ENCODE data around the gene RETREG1.

The RETREG1 gene

GRCh38 chr5:16582081-16582480 is 34.7 kb downstream of the RETREG1 start:
- H3K9me3 ChIP-seq (ENCODE audit: control insufficient read depth, insufficient read depth, low read length): no peaks in the 10 kb centered on the region
- H3K36me3 ChIP-seq (ENCODE audit: insufficient read depth, low read length): no peaks in the 10 kb centered on the region
- H3K4me1 ChIP-seq (ENCODE audit: insufficient read depth, low read length): peaks cover 14% of the 10 kb centered on the region
- no peak overlapping the region for H3K9ac ChIP-seq (ENCODE audit: low read depth, low read length)

GRCh38 chr5:16580382-16580781 is 36.4 kb downstream of the RETREG1 start:
- no peaks in the 10 kb centered on the region for H3K36me3 ChIP-seq (ENCODE audit: insufficient read depth, low read length)
- no peak overlapping the region for H3K9ac ChIP-seq (ENCODE audit: low read depth, low read length)
- H3K4me1 ChIP-seq (ENCODE audit: insufficient read depth, low read length): peaks cover 21% of the 10 kb centered on the region
- no peaks in the 10 kb centered on the region for H3K9me3 ChIP-seq (ENCODE audit: control insufficient read depth, insufficient read depth, low read length)

- Histone ChIP-seq H3K36me3 (ENCODE audit: insufficient read depth, low read length) (no peaks in the 10 kb centered on the region), H3K9ac (ENCODE audit: low read depth, low read length) (no peak overlapping the region), H3K4me1 (ENCODE audit: insufficient read depth, low read length) (peaks cover 28% of the 10 kb centered on the region), H3K9me3 (ENCODE audit: control insufficient read depth, insufficient read depth, low read length) (no peaks in the 10 kb centered on the region)
Measured at GRCh38 chr5:16579142-16579847, 37.5 kb downstream of the RETREG1 start.

- Histone ChIP-seq H3K4me1 (ENCODE audit: insufficient read depth, low read length) (peaks cover 37% of the 10 kb centered on the region), H3K9me3 (ENCODE audit: control insufficient read depth, insufficient read depth, low read length) (no peaks in the 10 kb centered on the region), H3K36me3 (ENCODE audit: insufficient read depth, low read length) (no peaks in the 10 kb centered on the region), H3K9ac (ENCODE audit: low read depth, low read length) (no peak overlapping the region)
Measured at GRCh38 chr5:16578474-16578883, 38.3 kb downstream of the RETREG1 start.

- Histone ChIP-seq H3K4me1 (ENCODE audit: insufficient read depth, low read length) (peaks cover 41% of the 10 kb centered on the region), H3K9me3 (ENCODE audit: control insufficient read depth, insufficient read depth, low read length) (no peaks in the 10 kb centered on the region), H3K36me3 (ENCODE audit: insufficient read depth, low read length) (no peaks in the 10 kb centered on the region), H3K9ac (ENCODE audit: low read depth, low read length) (no peak overlapping the region)
Measured at GRCh38 chr5:16577677-16578076, 39.1 kb downstream of the RETREG1 start.

- Histone ChIP-seq H3K36me3 (ENCODE audit: insufficient read depth, low read length) (no peaks in the 10 kb centered on the region), H3K9me3 (ENCODE audit: control insufficient read depth, insufficient read depth, low read length) (no peaks in the 10 kb centered on the region), H3K4me1 (ENCODE audit: insufficient read depth, low read length) (peaks cover 41% of the 10 kb centered on the region)
Measured at GRCh38 chr5:16574789-16575721, 41.7 kb downstream of the RETREG1 start.

GRCh38 chr5:16573401-16573800 is 43.4 kb downstream of the RETREG1 start:
- Histone ChIP-seq H3K4me1 (ENCODE audit: insufficient read depth, low read length) (peaks cover 33% of the 10 kb centered on the region), H3K9ac (ENCODE audit: low read depth, low read length) (no peak overlapping the region), H3K36me3 (ENCODE audit: insufficient read depth, low read length) (no peaks in the 10 kb centered on the region), H3K9me3 (ENCODE audit: control insufficient read depth, insufficient read depth, low read length) (no peaks in the 10 kb centered on the region)

More at GRCh38 chr5:16574789-16575721, 41.7 kb downstream of the RETREG1 start:
- no peak overlapping the region for H3K9ac ChIP-seq (ENCODE audit: low read depth, low read length)

- no peaks in the 10 kb centered on the region for H3K9me3 ChIP-seq (ENCODE audit: control insufficient read depth, insufficient read depth, low read length)
- no peaks in the 10 kb centered on the region for H3K36me3 ChIP-seq (ENCODE audit: insufficient read depth, low read length)
- H3K9ac ChIP-seq (ENCODE audit: low read depth, low read length): no peak overlapping the region
Measured at GRCh38 chr5:16572289-16573015, 44.3 kb downstream of the RETREG1 start.

GRCh38 chr5:16571016-16571415 is 45.8 kb downstream of the RETREG1 start:
- no peak overlapping the region for H3K9ac ChIP-seq (ENCODE audit: low read depth, low read length)
- H3K36me3 ChIP-seq (ENCODE audit: insufficient read depth, low read length): no peaks in the 10 kb centered on the region
- peaks cover 26% of the 10 kb centered on the region for H3K4me1 ChIP-seq (ENCODE audit: insufficient read depth, low read length)
- no peaks in the 10 kb centered on the region for H3K9me3 ChIP-seq (ENCODE audit: control insufficient read depth, insufficient read depth, low read length)

More at GRCh38 chr5:16572289-16573015, 44.3 kb downstream of the RETREG1 start:
- H3K4me1 ChIP-seq (ENCODE audit: insufficient read depth, low read length): peaks cover 30% of the 10 kb centered on the region

GRCh38 chr5:16570121-16570815 is 46.5 kb downstream of the RETREG1 start:
- Histone ChIP-seq H3K9me3 (ENCODE audit: control insufficient read depth, insufficient read depth, low read length) (no peaks in the 10 kb centered on the region), H3K36me3 (ENCODE audit: insufficient read depth, low read length) (no peaks in the 10 kb centered on the region), H3K4me1 (ENCODE audit: insufficient read depth, low read length) (peaks cover 20% of the 10 kb centered on the region), H3K9ac (ENCODE audit: low read depth, low read length) (no peak overlapping the region)

GRCh38 chr5:16568875-16569580 is 47.8 kb downstream of the RETREG1 start:
- H3K9ac ChIP-seq (ENCODE audit: low read depth, low read length): no peak overlapping the region
- no peaks in the 10 kb centered on the region for H3K36me3 ChIP-seq (ENCODE audit: insufficient read depth, low read length)

GRCh38 chr5:16567365-16567764 is 49.4 kb downstream of the RETREG1 start:
- no peaks in the 10 kb centered on the region for H3K36me3 ChIP-seq (ENCODE audit: insufficient read depth, low read length)
- no peak overlapping the region for H3K9ac ChIP-seq (ENCODE audit: low read depth, low read length)
- no peaks in the 10 kb centered on the region for H3K4me1 ChIP-seq (ENCODE audit: insufficient read depth, low read length)
- H3K9me3 ChIP-seq (ENCODE audit: control insufficient read depth, insufficient read depth, low read length): no peaks in the 10 kb centered on the region

More at GRCh38 chr5:16568875-16569580, 47.8 kb downstream of the RETREG1 start:
- H3K9me3 ChIP-seq (ENCODE audit: control insufficient read depth, insufficient read depth, low read length): no peaks in the 10 kb centered on the region
- peaks cover 10% of the 10 kb centered on the region for H3K4me1 ChIP-seq (ENCODE audit: insufficient read depth, low read length)

- H3K4me1 ChIP-seq (ENCODE audit: insufficient read depth, low read length): peaks cover 7% of the 10 kb centered on the region
- H3K9me3 ChIP-seq (ENCODE audit: control insufficient read depth, insufficient read depth, low read length): no peaks in the 10 kb centered on the region
- no peak overlapping the region for H3K9ac ChIP-seq (ENCODE audit: low read depth, low read length)
- H3K36me3 ChIP-seq (ENCODE audit: insufficient read depth, low read length): no peaks in the 10 kb centered on the region
Measured at GRCh38 chr5:16565118-16565517, 51.7 kb downstream of the RETREG1 start.

Data from ES-I3 (cell line).